ENCODE data around the gene FRZB. TPM values are rescaled to one million over a fixed set of nuclear protein-coding genes. Genes with fewer than 3 reads are reported as not detected.
A peak's percentile ranks its signal among the peaks of the same experiment; 100 is the strongest.

FRZB gene
- total RNA-seq, result 10 to 100 TPM; 27.3 to 55.1 (median 38.2) TPM
- 10 to 100 TPM in 2 of 3 donors, 1 to 10 TPM in 1; 9.5 to 15.2 (median 13.5) TPM for polyA plus RNA-seq
- long read RNA-seq, donor 1, transcript FRZB-201 (6 exons, 3,162 nt), result major isoform, 245 of 343 reads
- long read RNA-seq, donor 1, partial matches to known transcripts, result 92 of 343 reads
- long read RNA-seq, donor 1, other reads (novel, unspliced or antisense), result 6 of 343 reads
- long read RNA-seq, donor 2, transcript FRZB-201 (6 exons, 3,162 nt), result major isoform, 108 of 164 reads
- long read RNA-seq, donor 2, partial matches to known transcripts, result 56 of 164 reads
- long read RNA-seq, donor 2, other reads (novel, unspliced or antisense), result 0 of 164 reads

- peak within 1 kb of the TSS in 7 of 8 donors; percentile 67 to 80 (median 76) for H3K27ac ChIP-seq
- intact Hi-C loops (cut with DNase I; ENCODE audit: low total_unique reads), result no loop called here
These were observed at the start of gene FRZB for GRCh38 chr2:182866461-182867406. Gene FRZB (minus strand): TSS chr2:182866637. CDS start chr2:182866552, 85 bp downstream.

GRCh38 chr2:182915369-182916326, 49.2 kb upstream of the FRZB start:
- no peaks in the 10 kb centered on the region for H3K9me3 ChIP-seq
- intact Hi-C loops (cut with DNase I; ENCODE audit: low total_unique reads), result no loop called here
- WGBS, 5 donors, result 83 to 93% (median 86%) methylated on average over 6 of the region's 6 CpGs
- no peak overlapping the region for H3K27ac ChIP-seq
- no peaks in the 10 kb centered on the region for H3K27me3 ChIP-seq (replicated peaks in 1 of 7)
- H3K36me3 ChIP-seq, result peaks cover 0 to 14% (median 0%) of the 10 kb centered on the region in 6 donors
- TF ChIP-seq POLR2A (IDR thresholded peaks at IDR 0.05) (no peak), CTCF (IDR thresholded peaks at IDR 0.05 in 8 of 11, conservative IDR thresholded peaks at IDR 0.05 in 3 of 11) (no peak), POLR2AphosphoS5 (IDR thresholded peaks at IDR 0.05) (no peak)
- H3K4me1 ChIP-seq, result no peaks in the 10 kb centered on the region
- DNase-seq, result no peak
- H3K4me3 ChIP-seq, result no peak overlapping the region

More at GRCh38 chr2:182866461-182867406, at the start of gene FRZB:
- Histone ChIP-seq H3K36me3 (no peaks in the 10 kb centered on the region), H3K27me3 (replicated peaks in 1 of 7) (peaks cover 0 to 72% (median 22%) of the 10 kb centered on the region in 7 donors), H3K4me3 (peak within 1 kb of the TSS; percentile 30 to 68 (median 40)), H3K9me3 (no peaks in the 10 kb centered on the region), H3K4me1 (peaks cover 5 to 26% (median 22%) of the 10 kb centered on the region in 6 donors)
- TF ChIP-seq CTCF (IDR thresholded peaks at IDR 0.05 in 8 of 11, conservative IDR thresholded peaks at IDR 0.05 in 3 of 11), result no peak
- TF ChIP-seq POLR2AphosphoS5 (IDR thresholded peaks at IDR 0.05), result peak in 2 of 3 donors; percentile 16 to 72
- no peak for TF ChIP-seq POLR2A (IDR thresholded peaks at IDR 0.05)
- peak; percentile 79 for DNase-seq
- WGBS, 5 donors, result 3 to 4% (median 4%) methylated on average over 46 to 57 of the region's 57 CpGs

- Histone ChIP-seq H3K4me1 (no peaks in the 10 kb centered on the region), H3K4me3 (no peak overlapping the region), H3K36me3 (peaks cover 0 to 14% (median 0%) of the 10 kb centered on the region in 6 donors), H3K27me3 (replicated peaks in 1 of 7) (no peaks in the 10 kb centered on the region), H3K9me3 (no peaks in the 10 kb centered on the region), H3K27ac (no peak overlapping the region)
- 76 to 94% (median 91%) methylated on average over 1 of the region's 1 CpG for WGBS, 5 donors
- DNase-seq, result no peak
- intact Hi-C loops (cut with DNase I; ENCODE audit: low total_unique reads), result no loop called here
- TF ChIP-seq POLR2A (IDR thresholded peaks at IDR 0.05) (no peak), CTCF (IDR thresholded peaks at IDR 0.05 in 8 of 11, conservative IDR thresholded peaks at IDR 0.05 in 3 of 11) (no peak), POLR2AphosphoS5 (IDR thresholded peaks at IDR 0.05) (no peak)
These were observed 48.4 kb upstream of the FRZB start for GRCh38 chr2:182914852-182915251.

All from spleen (tissue), 13 donors.